Ishikawa (cell line): ENCODE results near the gene EYA2.
A peak's percentile ranks its signal among the peaks of the same experiment; 100 is the strongest.

ENCODE experiments used
- CEBPB ChIP-seq: IDR thresholded peaks from 2 replicates; pipeline ENCODE4 v1.6.1; 2012
- CREB1 ChIP-seq: IDR thresholded peaks from 2 replicates; pipeline ENCODE4 v1.6.1; 2012; ENCODE audit warnings: low read depth
- EGR1 ChIP-seq: IDR thresholded peaks from 2 replicates; pipeline ENCODE4 v1.6.1; 2012
- EP300 ChIP-seq: IDR thresholded peaks from 2 replicates; pipeline ENCODE4 v1.6.1; 2012; ENCODE audit warnings: borderline replicate concordance
- FOXM1 ChIP-seq: IDR thresholded peaks from 2 replicates; pipeline ENCODE4 v1.6.1; 2012; ENCODE audit warnings: low read depth, borderline replicate concordance
- MAX ChIP-seq: IDR thresholded peaks from 2 replicates; pipeline ENCODE4 v1.6.1; 2012
- NFIC ChIP-seq: IDR thresholded peaks from 2 replicates; pipeline ENCODE4 v1.6.1; 2012
- RAD21 ChIP-seq: IDR thresholded peaks from 2 replicates; pipeline ENCODE4 v1.6.1; 2012; ENCODE audit warnings: low read depth
- REST ChIP-seq: IDR thresholded peaks from 2 replicates; pipeline ENCODE4 v1.6.1; 2012; ENCODE audit warnings: low read depth, mild to moderate bottlenecking
- TAF1 ChIP-seq: IDR thresholded peaks from 2 replicates; pipeline ENCODE4 v1.6.1; 2012; ENCODE audit warnings: low read depth, mild to moderate bottlenecking
- TCF12 ChIP-seq: IDR thresholded peaks from 2 replicates; pipeline ENCODE4 v1.6.1; 2012; ENCODE audit warnings: low read depth
- TEAD4 ChIP-seq: IDR thresholded peaks from 2 replicates; pipeline ENCODE4 v1.6.1; 2012
- USF1 ChIP-seq: IDR thresholded peaks from 2 replicates; pipeline ENCODE4 v1.6.1; 2012
- YY1 ChIP-seq: IDR thresholded peaks from 2 replicates; pipeline ENCODE4 v1.6.1; 2012; ENCODE audit warnings: low read depth
- ZBTB7A ChIP-seq: IDR thresholded peaks from 2 replicates; pipeline ENCODE4 v1.6.1; 2012; ENCODE audit warnings: low read depth

The EYA2 gene

DNA sequence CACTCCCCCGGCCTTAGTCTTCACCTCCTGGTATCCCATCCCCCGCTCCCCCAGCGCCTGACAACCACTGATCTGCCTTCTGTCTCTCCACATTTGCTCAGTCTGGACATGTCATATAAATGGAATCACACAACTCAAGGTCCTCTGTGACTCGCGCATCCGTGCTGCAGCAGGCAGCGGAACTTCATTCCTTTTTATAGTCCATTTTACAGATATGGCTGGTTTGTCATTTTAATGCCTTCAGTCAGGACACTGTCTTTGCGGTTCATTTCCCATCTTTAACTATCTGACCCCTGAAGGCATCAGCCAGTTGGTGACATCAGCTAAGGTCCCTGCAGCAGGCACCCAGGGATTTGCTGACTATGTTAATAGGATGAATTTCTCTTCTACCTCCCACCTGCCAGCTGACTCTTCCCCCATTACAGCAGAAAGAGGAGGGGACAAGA lies 336.2 kb downstream of the EYA2 start:
- TF ChIP-seq EGR1, result no peak
- TF ChIP-seq TEAD4, result no peak
- no peak for TF ChIP-seq FOXM1
- no peak for TF ChIP-seq TCF12
- no peak for TF ChIP-seq YY1
- TF ChIP-seq ZBTB7A, result no peak
- TF ChIP-seq RAD21, result no peak
- TF ChIP-seq CREB1, result no peak
- TF ChIP-seq MAX, result no peak
- no peak for TF ChIP-seq EP300
- no peak for TF ChIP-seq NFIC
- no peak for TF ChIP-seq REST
- no peak for TF ChIP-seq USF1
- no peak for TF ChIP-seq CEBPB
- no peak for TF ChIP-seq TAF1

DNA sequence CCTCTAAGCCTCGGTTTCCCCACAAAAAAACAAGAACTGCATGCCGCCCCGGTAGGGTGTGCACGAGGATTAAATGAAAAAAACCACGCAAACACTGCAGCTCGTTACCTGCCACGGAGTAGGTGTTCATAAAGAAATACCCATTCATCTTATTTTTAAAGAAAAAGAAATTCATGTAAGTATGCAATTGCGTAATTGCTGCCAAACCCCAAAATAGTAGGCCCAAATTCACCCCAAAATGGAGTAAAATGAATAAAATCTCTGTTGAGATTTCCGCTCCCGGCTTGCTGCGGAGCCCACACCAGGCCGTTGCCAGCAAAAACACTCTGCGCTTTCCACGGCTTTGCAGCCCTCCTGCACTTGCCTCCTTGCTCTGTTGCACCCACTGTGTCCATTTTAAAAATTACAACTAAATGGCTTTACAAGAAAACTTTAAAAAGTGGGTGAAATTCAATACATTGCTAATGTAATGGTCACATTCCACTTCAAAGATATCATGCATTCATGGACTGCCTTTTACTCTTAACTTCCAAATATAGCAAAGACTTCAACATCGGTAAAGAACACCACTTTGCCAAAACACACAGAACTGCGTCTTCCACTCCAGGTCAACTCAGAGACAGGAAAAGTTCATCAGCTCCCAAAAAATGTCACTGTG lies 336.9 kb downstream of the EYA2 start:
- TF ChIP-seq CEBPB (peak; percentile 84), YY1 (no peak)

GRCh38 chr20:47232518-47232917 lies 337.9 kb downstream of the EYA2 start:
- TF ChIP-seq EP300 (no peak), RAD21 (no peak), EGR1 (no peak), REST (no peak), MAX (no peak), YY1 (no peak), USF1 (no peak), TEAD4 (no peak), CEBPB (no peak), FOXM1 (no peak), NFIC (no peak)

- TF ChIP-seq CEBPB, result no peak
- no peak for TF ChIP-seq TEAD4
- TF ChIP-seq EGR1, result no peak
- TF ChIP-seq NFIC, result no peak
- no peak for TF ChIP-seq FOXM1
- no peak for TF ChIP-seq EP300
- no peak for TF ChIP-seq MAX
- TF ChIP-seq RAD21, result no peak
- no peak for TF ChIP-seq YY1
- TF ChIP-seq REST, result no peak
- no peak for TF ChIP-seq TCF12
- TF ChIP-seq TAF1, result no peak
- no peak for TF ChIP-seq ZBTB7A
- no peak for TF ChIP-seq USF1
- TF ChIP-seq CREB1, result no peak
Measured at GRCh38 chr20:47233333-47234188, 338.9 kb downstream of the EYA2 start.
